Gastrocnemius medialis (tissue), 4 donors: ENCODE data around the gene DHFR.

ENCODE experiments used
- CTCF ChIP-seq, 5 experiments: fragments of 450-650 bp in 3 of 5; fragments of 200-600 bp in 2 of 5; sonication (generic) in 2 of 5; IDR thresholded peaks in 4 of 5; conservative IDR thresholded peaks in 1 of 5; 1 replicate in 4 of 5; 2 replicates in 1 of 5; pipeline ENCODE4 v1.5.1; 2016 to 2019; ENCODE audit warnings: antibody characterized with exemption in 5 of 5, mild to moderate bottlenecking in 3 of 5, moderate library complexity in 3 of 5
- POLR2A ChIP-seq, 2 donors: fragments of 450-650 bp; IDR thresholded peaks; one replicate each; pipeline ENCODE4 v1.6.1; 2017; ENCODE audit warnings: antibody characterized with exemption in 2 of 2, mild to moderate bottlenecking in 2 of 2, moderate library complexity in 2 of 2

DNA sequence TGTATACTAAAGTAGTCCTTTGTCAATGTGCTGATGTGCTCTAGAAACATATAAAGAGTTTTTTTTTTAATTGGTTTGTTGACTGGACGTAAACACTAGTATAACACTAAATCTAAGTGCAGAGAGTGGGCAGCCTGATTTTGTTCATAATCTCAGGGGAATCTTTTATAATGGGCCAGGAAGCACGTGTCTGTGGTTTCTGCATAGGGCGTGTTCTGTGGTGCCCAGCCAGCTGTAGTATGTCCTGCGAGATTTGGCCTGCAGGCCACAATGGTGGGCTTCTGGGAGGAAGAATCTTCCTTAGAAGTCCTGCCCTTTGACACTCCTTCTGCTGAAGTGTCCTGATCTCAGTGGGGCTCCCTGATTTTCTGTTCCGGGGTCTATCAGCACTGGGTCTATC, 49.0 kb upstream of the DHFR start:
- TF ChIP-seq POLR2A (IDR thresholded peaks at IDR 0.05), result no peak
- TF ChIP-seq CTCF (IDR thresholded peaks at IDR 0.05 in 4 of 5, conservative IDR thresholded peaks at IDR 0.05 in 1 of 5), result no peak
